Loucy (cell line): ENCODE data around the gene TUBA1B.

Source experiments
- EZH2phosphoT487 ChIP-seq: fragments of 200-600 bp; IDR thresholded peaks from 2 replicates; pipeline ENCODE4 v1.6.1; 2018; ENCODE audit warnings: antibody characterized with exemption, mild to moderate bottlenecking, moderate library complexity, borderline replicate concordance
- TF ChIP-seq, protein P1 (sequence below): fragments of 200-600 bp; sonication (generic); conservative IDR thresholded peaks from 2 replicates; pipeline ENCODE4 v1.5.1; 2014; ENCODE audit warnings: mild to moderate bottlenecking, antibody characterized with exemption, low read length

DNA sequence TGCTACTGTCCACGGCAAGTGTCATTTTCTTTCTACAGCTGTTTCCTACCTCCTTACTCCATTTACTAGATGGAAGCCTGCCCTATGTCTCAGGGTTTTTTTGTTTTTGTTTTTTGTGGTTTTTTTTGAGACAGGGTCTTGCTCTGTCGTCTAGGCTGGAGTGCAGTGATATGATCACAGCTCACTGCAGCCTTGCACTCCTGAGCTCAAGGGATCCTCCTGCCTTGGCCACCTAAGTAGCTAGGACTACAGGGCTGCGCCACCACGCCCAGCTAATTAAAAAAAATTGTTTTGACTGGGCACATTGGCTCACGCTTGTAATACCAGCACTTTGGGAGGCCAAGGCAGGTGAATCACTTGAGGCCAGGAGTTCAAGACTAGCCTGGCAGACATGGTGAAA lies 43.0 kb upstream of the TUBA1B start:
- TF ChIP-seq, protein P1, sequence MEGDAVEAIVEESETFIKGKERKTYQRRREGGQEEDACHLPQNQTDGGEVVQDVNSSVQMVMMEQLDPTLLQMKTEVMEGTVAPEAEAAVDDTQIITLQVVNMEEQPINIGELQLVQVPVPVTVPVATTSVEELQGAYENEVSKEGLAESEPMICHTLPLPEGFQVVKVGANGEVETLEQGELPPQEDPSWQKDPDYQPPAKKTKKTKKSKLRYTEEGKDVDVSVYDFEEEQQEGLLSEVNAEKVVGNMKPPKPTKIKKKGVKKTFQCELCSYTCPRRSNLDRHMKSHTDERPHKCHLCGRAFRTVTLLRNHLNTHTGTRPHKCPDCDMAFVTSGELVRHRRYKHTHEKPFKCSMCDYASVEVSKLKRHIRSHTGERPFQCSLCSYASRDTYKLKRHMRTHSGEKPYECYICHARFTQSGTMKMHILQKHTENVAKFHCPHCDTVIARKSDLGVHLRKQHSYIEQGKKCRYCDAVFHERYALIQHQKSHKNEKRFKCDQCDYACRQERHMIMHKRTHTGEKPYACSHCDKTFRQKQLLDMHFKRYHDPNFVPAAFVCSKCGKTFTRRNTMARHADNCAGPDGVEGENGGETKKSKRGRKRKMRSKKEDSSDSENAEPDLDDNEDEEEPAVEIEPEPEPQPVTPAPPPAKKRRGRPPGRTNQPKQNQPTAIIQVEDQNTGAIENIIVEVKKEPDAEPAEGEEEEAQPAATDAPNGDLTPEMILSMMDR = no peak
- no peak for TF ChIP-seq EZH2phosphoT487
